Activated gamma-delta T cell (primary cell): ENCODE results near the gene SPAG4.

Experiments
- DNase-seq: peaks from one replicate; lab custom pipeline; 2025; lab: John Stamatoyannopoulos, UW

The SPAG4 gene

GRCh38 chr20:35621560-35621946 is 5.9 kb downstream of the SPAG4 start:
- no peak for DNase-seq

- DNase-seq = no peak
Observed at GRCh38 chr20:35625584-35626385, 10.2 kb downstream of the SPAG4 start.

GRCh38 chr20:35626386-35627001 is 10.9 kb downstream of the SPAG4 start:
- no peak for DNase-seq

- no peak for DNase-seq
Observed at GRCh38 chr20:35627121-35627520, 11.5 kb downstream of the SPAG4 start.

GRCh38 chr20:35629427-35630145 is 14.0 kb downstream of the SPAG4 start:
- DNase-seq = no peak

GRCh38 chr20:35630636-35631035 is 15.0 kb downstream of the SPAG4 start:
- DNase-seq = no peak

GRCh38 chr20:35632539-35633115 is 17.0 kb downstream of the SPAG4 start:
- DNase-seq = no peak

GRCh38 chr20:35635652-35636051 is 20.0 kb downstream of the SPAG4 start:
- no peak for DNase-seq

GRCh38 chr20:35636095-35636494 is 20.5 kb downstream of the SPAG4 start:
- DNase-seq = no peak

- no peak for DNase-seq
Observed at GRCh38 chr20:35637276-35637675, 21.6 kb downstream of the SPAG4 start.

- no peak for DNase-seq
Observed at GRCh38 chr20:35638751-35639150, 23.1 kb downstream of the SPAG4 start.

- DNase-seq = no peak
Observed at GRCh38 chr20:35640724-35641123, 25.1 kb downstream of the SPAG4 start.

GRCh38 chr20:35641743-35642142 is 26.1 kb downstream of the SPAG4 start:
- DNase-seq = no peak

GRCh38 chr20:35643045-35643444 is 27.4 kb downstream of the SPAG4 start:
- no peak for DNase-seq

GRCh38 chr20:35644806-35645205 is 29.2 kb downstream of the SPAG4 start:
- DNase-seq = no peak

GRCh38 chr20:35648836-35649235 is 33.2 kb downstream of the SPAG4 start:
- DNase-seq = no peak

- DNase-seq = no peak
Observed at GRCh38 chr20:35650632-35651031, 35.0 kb downstream of the SPAG4 start.

- DNase-seq = no peak
Observed at GRCh38 chr20:35651958-35652357, 36.3 kb downstream of the SPAG4 start.

- DNase-seq = no peak
Observed at GRCh38 chr20:35652641-35653429, 37.2 kb downstream of the SPAG4 start.

- DNase-seq = no peak
Observed at GRCh38 chr20:35653430-35653734, 37.8 kb downstream of the SPAG4 start.

GRCh38 chr20:35653893-35654292 is 38.3 kb downstream of the SPAG4 start:
- DNase-seq = no peak

GRCh38 chr20:35654415-35654814 is 38.8 kb downstream of the SPAG4 start:
- no peak for DNase-seq
